Thoracic aorta (tissue), 2 donors: ENCODE measurements around the gene ARHGEF39. TPM values are rescaled to one million over a fixed set of nuclear protein-coding genes. Genes with fewer than 3 reads are reported as not detected.

Source experiments
- ATAC-seq: fragments of 150-250 bp; one replicate; pipeline ENCODE4 v1.8.0; 2017; ENCODE audit warnings: low read depth; ENCODE audit not compliant: insufficient number of reproducible peaks, low FRiP score
- DNase-seq: peaks from one replicate; pipeline ENCODE4 v3.0.0-alpha.2; 2020; ENCODE audit warnings: low spot score
- H3K27ac ChIP-seq, 2 donors: fragments of 200-600 bp; sonication (generic); 1 replicate in 1 of 2; 2 replicates in 1 of 2; pipeline ENCODE4 v1.5.1; 2016; ENCODE audit warnings: mild to moderate bottlenecking in 2 of 2, moderate library complexity in 2 of 2
- H3K27me3 ChIP-seq: fragments of 200-600 bp; sonication (generic); replicated peaks from 2 replicates; pipeline ENCODE4 v1.6.0; 2016; ENCODE audit warnings: mild to moderate bottlenecking; ENCODE audit not compliant: insufficient read depth
- H3K36me3 ChIP-seq: fragments of 200-600 bp; sonication (generic); one replicate; pipeline ENCODE4 v1.5.1; 2016
- H3K4me1 ChIP-seq, 2 donors: fragments of 200-600 bp; sonication (generic); 1 replicate in 1 of 2; 2 replicates in 1 of 2; pipeline versions ENCODE4 v1.5.1 to v1.6.0; 2016; ENCODE audit warnings: low read depth in 2 of 2, mild to moderate bottlenecking in 1 of 2; ENCODE audit not compliant: control insufficient read depth in 1 of 2
- H3K4me3 ChIP-seq: fragments of 200-600 bp; sonication (generic); 2 replicates; pipeline ENCODE4 v1.5.1; 2016; ENCODE audit warnings: mild to moderate bottlenecking
- H3K9me3 ChIP-seq: fragments of 200-600 bp; sonication (generic); 2 replicates; pipeline ENCODE4 v1.5.1; 2016
- total RNA-seq, 2 donors: library from RNA; depleted of rRNA; stranded (reverse); fragments of >200 nt; gene quantifications; one replicate each; pipeline versions ENCODE4 v1.1.0 to v1.2.3, GENCODE V29; 2016
- TF ChIP-seq, protein P1 (sequence below): fragments of 200-600 bp; sonication (generic); IDR thresholded peaks from one replicate; pipeline ENCODE4 v1.5.1; 2019; ENCODE audit warnings: antibody characterized with exemption

ARHGEF39 gene
- total RNA-seq, 2 donors from 2014 or later, result 0.54 to 1.2 TPM

DNA sequence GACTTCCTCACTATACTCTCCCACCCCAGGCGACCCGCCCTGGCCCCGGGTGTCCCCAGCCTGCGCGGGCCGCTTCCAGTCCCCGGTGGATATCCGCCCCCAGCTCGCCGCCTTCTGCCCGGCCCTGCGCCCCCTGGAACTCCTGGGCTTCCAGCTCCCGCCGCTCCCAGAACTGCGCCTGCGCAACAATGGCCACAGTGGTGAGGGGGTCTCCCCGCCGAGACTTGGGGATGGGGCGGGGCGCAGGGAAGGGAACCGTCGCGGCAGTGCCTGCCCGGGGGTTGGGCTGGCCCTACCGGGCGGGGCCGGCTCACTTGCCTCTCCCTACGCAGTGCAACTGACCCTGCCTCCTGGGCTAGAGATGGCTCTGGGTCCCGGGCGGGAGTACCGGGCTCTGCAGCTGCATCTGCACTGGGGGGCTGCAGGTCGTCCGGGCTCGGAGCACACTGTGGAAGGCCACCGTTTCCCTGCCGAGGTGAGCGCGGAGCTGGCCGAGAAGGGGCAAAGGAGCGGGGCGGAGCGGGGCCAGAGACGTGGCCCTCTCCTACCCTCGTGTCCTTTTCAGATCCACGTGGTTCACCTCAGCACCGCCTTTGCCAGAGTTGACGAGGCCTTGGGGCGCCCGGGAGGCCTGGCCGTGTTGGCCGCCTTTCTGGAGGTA, 10.9 kb upstream of the ARHGEF39 start:
- Histone ChIP-seq H3K4me1 (peaks cover 15 to 49% of the 10 kb centered on the region in 2 donors), H3K27ac (peak overlapping the region in 1 of 2 donors; percentile 6), H3K27me3 (no peaks in the 10 kb centered on the region), H3K4me3 (peak overlapping the region; percentile 76), H3K36me3 (no peaks in the 10 kb centered on the region), H3K9me3 (no peaks in the 10 kb centered on the region)
- TF ChIP-seq, protein P1, sequence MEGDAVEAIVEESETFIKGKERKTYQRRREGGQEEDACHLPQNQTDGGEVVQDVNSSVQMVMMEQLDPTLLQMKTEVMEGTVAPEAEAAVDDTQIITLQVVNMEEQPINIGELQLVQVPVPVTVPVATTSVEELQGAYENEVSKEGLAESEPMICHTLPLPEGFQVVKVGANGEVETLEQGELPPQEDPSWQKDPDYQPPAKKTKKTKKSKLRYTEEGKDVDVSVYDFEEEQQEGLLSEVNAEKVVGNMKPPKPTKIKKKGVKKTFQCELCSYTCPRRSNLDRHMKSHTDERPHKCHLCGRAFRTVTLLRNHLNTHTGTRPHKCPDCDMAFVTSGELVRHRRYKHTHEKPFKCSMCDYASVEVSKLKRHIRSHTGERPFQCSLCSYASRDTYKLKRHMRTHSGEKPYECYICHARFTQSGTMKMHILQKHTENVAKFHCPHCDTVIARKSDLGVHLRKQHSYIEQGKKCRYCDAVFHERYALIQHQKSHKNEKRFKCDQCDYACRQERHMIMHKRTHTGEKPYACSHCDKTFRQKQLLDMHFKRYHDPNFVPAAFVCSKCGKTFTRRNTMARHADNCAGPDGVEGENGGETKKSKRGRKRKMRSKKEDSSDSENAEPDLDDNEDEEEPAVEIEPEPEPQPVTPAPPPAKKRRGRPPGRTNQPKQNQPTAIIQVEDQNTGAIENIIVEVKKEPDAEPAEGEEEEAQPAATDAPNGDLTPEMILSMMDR, result no peak
- no peak for ATAC-seq
- no peak for DNase-seq

DNA sequence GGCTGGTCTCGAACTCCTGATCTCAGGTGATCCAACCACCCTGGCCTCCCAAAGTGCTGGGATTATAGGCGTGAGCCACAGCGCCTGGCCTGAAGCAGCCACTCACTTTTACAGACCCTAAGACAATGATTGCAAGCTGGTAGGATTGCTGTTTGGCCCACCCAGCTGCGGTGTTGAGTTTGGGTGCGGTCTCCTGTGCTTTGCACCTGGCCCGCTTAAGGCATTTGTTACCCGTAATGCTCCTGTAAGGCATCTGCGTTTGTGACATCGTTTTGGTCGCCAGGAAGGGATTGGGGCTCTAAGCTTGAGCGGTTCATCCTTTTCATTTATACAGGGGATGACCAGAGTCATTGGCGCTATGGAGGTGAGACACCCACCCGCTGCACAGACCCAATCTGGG, 10.2 kb upstream of the ARHGEF39 start:
- Histone ChIP-seq H3K4me3 (peak overlapping the region; percentile 76), H3K27me3 (no peaks in the 10 kb centered on the region), H3K4me1 (peaks cover 15 to 43% of the 10 kb centered on the region in 2 donors), H3K9me3 (no peaks in the 10 kb centered on the region), H3K27ac (no peak overlapping the region), H3K36me3 (no peaks in the 10 kb centered on the region)
- TF ChIP-seq, protein P1, result no peak
- ATAC-seq (no peak), DNase-seq (no peak)

DNA sequence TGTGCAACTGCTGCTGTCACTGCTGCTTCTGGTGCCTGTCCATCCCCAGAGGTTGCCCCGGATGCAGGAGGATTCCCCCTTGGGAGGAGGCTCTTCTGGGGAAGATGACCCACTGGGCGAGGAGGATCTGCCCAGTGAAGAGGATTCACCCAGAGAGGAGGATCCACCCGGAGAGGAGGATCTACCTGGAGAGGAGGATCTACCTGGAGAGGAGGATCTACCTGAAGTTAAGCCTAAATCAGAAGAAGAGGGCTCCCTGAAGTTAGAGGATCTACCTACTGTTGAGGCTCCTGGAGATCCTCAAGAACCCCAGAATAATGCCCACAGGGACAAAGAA, 9.0 kb upstream of the ARHGEF39 start:
- DNase-seq (no peak), ATAC-seq (no peak)
- H3K36me3 ChIP-seq, result no peaks in the 10 kb centered on the region
- peak overlapping the region in 1 of 2 donors; percentile 14 for H3K27ac ChIP-seq
- H3K27me3 ChIP-seq, result no peaks in the 10 kb centered on the region
- no peak overlapping the region for H3K4me3 ChIP-seq
- H3K4me1 ChIP-seq, result peaks cover 15 to 40% of the 10 kb centered on the region in 2 donors
- TF ChIP-seq, protein P1, result no peak
- no peaks in the 10 kb centered on the region for H3K9me3 ChIP-seq

DNA sequence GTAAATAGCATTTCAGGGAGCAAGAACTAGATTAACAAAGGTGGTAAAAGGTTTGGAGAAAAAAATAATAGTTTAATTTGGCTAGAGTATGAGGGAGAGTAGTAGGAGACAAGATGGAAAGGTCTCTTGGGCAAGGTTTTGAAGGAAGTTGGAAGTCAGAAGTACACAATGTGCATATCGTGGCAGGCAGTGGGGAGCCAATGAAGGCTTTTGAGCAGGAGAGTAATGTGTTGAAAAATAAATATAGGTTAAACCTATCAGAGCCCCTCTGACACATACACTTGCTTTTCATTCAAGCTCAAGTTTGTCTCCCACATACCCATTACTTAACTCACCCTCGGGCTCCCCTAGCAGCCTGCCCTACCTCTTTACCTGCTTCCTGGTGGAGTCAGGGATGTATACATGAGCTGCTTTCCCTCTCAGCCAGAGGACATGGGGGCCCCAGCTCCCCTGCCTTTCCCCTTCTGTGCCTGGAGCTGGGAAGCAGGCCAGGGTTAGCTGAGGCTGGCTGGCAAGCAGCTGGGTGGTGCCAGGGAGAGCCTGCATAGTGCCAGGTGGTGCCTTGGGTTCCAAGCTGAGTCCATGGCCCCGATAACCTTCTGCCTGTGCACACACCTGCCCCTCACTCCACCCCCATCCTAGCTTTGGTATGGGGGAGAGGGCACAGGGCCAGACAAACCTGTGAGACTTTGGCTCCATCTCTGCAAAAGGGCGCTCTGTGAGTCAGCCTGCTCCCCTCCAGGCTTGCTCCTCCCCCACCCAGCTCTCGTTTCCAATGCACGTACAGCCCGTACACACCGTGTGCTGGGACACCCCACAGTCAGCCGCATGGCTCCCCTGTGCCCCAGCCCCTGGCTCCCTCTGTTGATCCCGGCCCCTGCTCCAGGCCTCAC, 8.4 kb upstream of the ARHGEF39 start, which contains the start of gene CA9:
Gene CA9 (plus strand): TSS at position 797 of the 893 bp plus-strand sequence. CDS start 32 bp downstream, at position 829.
- Histone ChIP-seq H3K4me1 (peaks cover 15 to 40% of the 10 kb centered on the region in 2 donors), H3K4me3 (no peak within 1 kb of the TSS), H3K27me3 (no peaks in the 10 kb centered on the region), H3K27ac (peak within 1 kb of the TSS in 1 of 2 donors; percentile 23), H3K9me3 (no peaks in the 10 kb centered on the region), H3K36me3 (no peaks in the 10 kb centered on the region)
- no peak for ATAC-seq
- TF ChIP-seq, protein P1, result no peak
- DNase-seq, result no peak
